ENCODE data around the gene UGT2B10. TPM values are rescaled to one million over a fixed set of nuclear protein-coding genes. Genes with fewer than 3 reads are reported as not detected.

UGT2B10 gene
- total RNA-seq, 4 donors from 2014 or later: not detected

- Histone ChIP-seq H3K9me3 (peaks cover 0 to 9% (median 0%) of the 10 kb centered on the region in 4 donors), H3K36me3 (no peaks in the 10 kb centered on the region), H3K4me3 (no peak overlapping the region), H3K4me1 (no peaks in the 10 kb centered on the region), H3K27me3 (no peaks in the 10 kb centered on the region), H3K27ac (no peak overlapping the region)
- no peak for DNase-seq
- TF ChIP-seq CTCF (IDR thresholded peaks at IDR 0.05) (no peak), POLR2A (IDR thresholded peaks at IDR 0.05) (no peak)
These were observed 40.0 kb downstream of the UGT2B10 start for GRCh38 chr4:68855771-68856170.

GRCh38 chr4:68858039-68858438 lies 42.2 kb downstream of the UGT2B10 start:
- H3K9me3 ChIP-seq: peaks cover 0 to 9% (median 0%) of the 10 kb centered on the region in 4 donors
- H3K36me3 ChIP-seq: no peaks in the 10 kb centered on the region
- no peaks in the 10 kb centered on the region for H3K27me3 ChIP-seq
- TF ChIP-seq CTCF (IDR thresholded peaks at IDR 0.05) (no peak), POLR2A (IDR thresholded peaks at IDR 0.05) (no peak)
- H3K4me1 ChIP-seq: no peaks in the 10 kb centered on the region
- no peak for DNase-seq
- no peak overlapping the region for H3K4me3 ChIP-seq
- H3K27ac ChIP-seq: no peak overlapping the region

- Histone ChIP-seq H3K9me3 (peaks cover 0 to 9% (median 0%) of the 10 kb centered on the region in 4 donors), H3K27ac (no peak overlapping the region), H3K27me3 (no peaks in the 10 kb centered on the region), H3K4me1 (peaks cover 0 to 7% (median 0%) of the 10 kb centered on the region in 4 donors), H3K4me3 (no peak overlapping the region), H3K36me3 (no peaks in the 10 kb centered on the region)
- TF ChIP-seq CTCF (IDR thresholded peaks at IDR 0.05) (no peak), POLR2A (IDR thresholded peaks at IDR 0.05) (no peak)
- no peak for DNase-seq
These were observed 43.9 kb downstream of the UGT2B10 start for GRCh38 chr4:68859655-68860054.

GRCh38 chr4:68861057-68861456 lies 45.3 kb downstream of the UGT2B10 start:
- Histone ChIP-seq H3K9me3 (peaks cover 0 to 9% (median 0%) of the 10 kb centered on the region in 4 donors), H3K4me3 (no peak overlapping the region), H3K27ac (no peak overlapping the region), H3K4me1 (peaks cover 0 to 7% (median 0%) of the 10 kb centered on the region in 4 donors), H3K27me3 (no peaks in the 10 kb centered on the region), H3K36me3 (no peaks in the 10 kb centered on the region)
- no peak for TF ChIP-seq POLR2A (IDR thresholded peaks at IDR 0.05)
- TF ChIP-seq CTCF (IDR thresholded peaks at IDR 0.05): no peak
- no peak for DNase-seq

GRCh38 chr4:68864438-68865187 lies 48.8 kb downstream of the UGT2B10 start:
- H3K4me3 ChIP-seq: no peak overlapping the region
- no peaks in the 10 kb centered on the region for H3K9me3 ChIP-seq
- peak overlapping the region in 2 of 4 donors; percentile 52 to 67 for H3K27ac ChIP-seq
- no peaks in the 10 kb centered on the region for H3K36me3 ChIP-seq
- no peaks in the 10 kb centered on the region for H3K27me3 ChIP-seq
- DNase-seq: peak in 2 of 3 donors; percentile 69 to 80
- H3K4me1 ChIP-seq: peaks cover 0 to 7% (median 0%) of the 10 kb centered on the region in 4 donors
- no peak for TF ChIP-seq CTCF (IDR thresholded peaks at IDR 0.05)
